ENCODE data around the gene RNF215.

RNF215 gene

GRCh38 chr22:30390974-30391691 is 3.9 kb upstream of the RNF215 start:
- peak in 1 of 2 experiments; percentile 78 for DNase-seq (ENCODE audit: low read depth in 1 of 2, low spot score in 1 of 2)
- H3K27ac ChIP-seq (replicated peaks): no peak overlapping the region
- no peaks in the 10 kb centered on the region for H3K27me3 ChIP-seq (ENCODE audit: insufficient read depth, poor library complexity, severe bottlenecking)
- TF ChIP-seq POLR2AphosphoS5 (IDR thresholded peaks at IDR 0.05; ENCODE audit: low read depth): no peak
- peak; percentile 83 for TF ChIP-seq CTCF (IDR thresholded peaks at IDR 0.05; ENCODE audit: insufficient read depth, low read length)
- TF ChIP-seq SPI1 (IDR thresholded peaks at IDR 0.05; ENCODE audit: borderline replicate concordance, low read depth): peak; percentile 22; the same call in 1 of the 2 replicates
- TF ChIP-seq REST (IDR thresholded peaks at IDR 0.05; ENCODE audit: insufficient replicate concordance, low read depth): no peak
- H3K4me3 ChIP-seq (replicated peaks; ENCODE audit: insufficient read depth, low read length): no peak overlapping the region

GRCh38 chr22:30386608-30386959 is 627 bp downstream of the RNF215 start:
- H3K27ac ChIP-seq (replicated peaks): no peak overlapping the region
- TF ChIP-seq CTCF (IDR thresholded peaks at IDR 0.05; ENCODE audit: insufficient read depth, low read length) (no peak), REST (IDR thresholded peaks at IDR 0.05; ENCODE audit: insufficient replicate concordance, low read depth) (no peak), POLR2AphosphoS5 (IDR thresholded peaks at IDR 0.05; ENCODE audit: low read depth) (no peak)
- H3K4me3 ChIP-seq (replicated peaks; ENCODE audit: insufficient read depth, low read length): peak overlapping the region; percentile 45
- no peak for DNase-seq (ENCODE audit: low read depth in 1 of 2, low spot score in 1 of 2)
- H3K27me3 ChIP-seq (ENCODE audit: insufficient read depth, poor library complexity, severe bottlenecking): no peaks in the 10 kb centered on the region

- Histone ChIP-seq H3K27me3 (ENCODE audit: insufficient read depth, poor library complexity, severe bottlenecking) (no peaks in the 10 kb centered on the region), H3K27ac (replicated peaks) (no peak overlapping the region), H3K4me3 (replicated peaks; ENCODE audit: insufficient read depth, low read length) (no peak overlapping the region)
- no peak for DNase-seq (ENCODE audit: low read depth in 1 of 2, low spot score in 1 of 2)
- TF ChIP-seq SPI1 (IDR thresholded peaks at IDR 0.05; ENCODE audit: borderline replicate concordance, low read depth): no peak
- no peak for TF ChIP-seq CTCF (IDR thresholded peaks at IDR 0.05; ENCODE audit: insufficient read depth, low read length)
- no peak for TF ChIP-seq GABPA (IDR thresholded peaks at IDR 0.05; ENCODE audit: low read depth)
- no peak for TF ChIP-seq POLR2AphosphoS5 (IDR thresholded peaks at IDR 0.05; ENCODE audit: low read depth)
- TF ChIP-seq REST (IDR thresholded peaks at IDR 0.05; ENCODE audit: insufficient replicate concordance, low read depth): no peak
These were observed 1.3 kb downstream of the RNF215 start for GRCh38 chr22:30385942-30386341.

Data from HL-60 (cell line).